Transverse colon (tissue), 4 donors: Measurements from ENCODE around the gene HJV. TPM values are rescaled to one million over a fixed set of nuclear protein-coding genes. Genes with fewer than 3 reads are reported as not detected.

Source experiments
- DNase-seq: peaks from one replicate; pipeline ENCODE4 v3.0.0-alpha.2; 2019
- H3K27ac ChIP-seq, 4 donors: fragments of 200-600 bp; sonication (generic); 2 replicates each; pipeline ENCODE4 v1.5.1; 2016 to 2018; ENCODE audit warnings: inconsistent platforms in 4 of 4
- H3K27me3 ChIP-seq: fragments of 200-600 bp; sonication (generic); 2 replicates; pipeline ENCODE4 v1.5.1; 2017; ENCODE audit warnings: inconsistent platforms
- H3K36me3 ChIP-seq, 4 donors: fragments of 200-600 bp; sonication (generic); 2 replicates each; pipeline ENCODE4 v1.5.1; 2017 to 2019; ENCODE audit warnings: inconsistent platforms in 4 of 4
- H3K4me1 ChIP-seq, 4 donors: fragments of 200-600 bp; sonication (generic); 2 replicates each; pipeline ENCODE4 v1.5.1; 2017 to 2020; ENCODE audit warnings: inconsistent platforms in 4 of 4
- H3K4me3 ChIP-seq, 4 donors: fragments of 200-600 bp; sonication (generic); 1 replicate in 1 of 4; 2 replicates in 3 of 4; pipeline versions ENCODE4 v1.5.1 to v1.6.1; 2017 to 2019; ENCODE audit warnings: inconsistent platforms in 4 of 4
- H3K9me3 ChIP-seq, 2 donors: fragments of 200-600 bp; sonication (generic); 2 replicates each; pipeline ENCODE4 v1.5.1; 2017 to 2019; ENCODE audit warnings: inconsistent platforms in 2 of 2
- EP300 ChIP-seq: sonication (generic); formaldehyde crosslinking; IDR thresholded peaks from one replicate; pipeline ENCODE4 v1.6.1; 2017; ENCODE audit warnings: antibody characterized with exemption, low read depth
- POLR2A ChIP-seq: fragments of 450-650 bp; IDR thresholded peaks from one replicate; pipeline ENCODE4 v1.6.1; 2016; ENCODE audit warnings: antibody characterized with exemption, mild to moderate bottlenecking, moderate library complexity
- POLR2AphosphoS5 ChIP-seq, 3 donors: sonication (generic); formaldehyde crosslinking; IDR thresholded peaks; one replicate each; pipeline ENCODE4 v1.6.1; 2016; ENCODE audit warnings: antibody characterized with exemption in 3 of 3
- WGBS, 2 donors: methylation state at CpG; one replicate each; pipeline ENCODE4 v1.1.5; 2018; ENCODE audit warnings: low coverage in 1 of 2; 5-methylcytosine and 5-hydroxymethylcytosine counted together
- in situ Hi-C, 4 donors: fragments of 200-750 bp; cut with MboI; loops; one replicate each; pipeline versions ENCODE4 v1.15.0 to v1.15.1; 2017; ENCODE audit warnings: low sequenced_read_pairs in 3 of 4, low pct_ligation_motif_present in 1 of 4, low pct_unique_long_range_greater_than_20kb in 1 of 4
- intact Hi-C: fragments of 100-400 bp; cut with DNase I; formaldehyde crosslinking; loops from one replicate; pipeline ENCODE4 v1.15.1; 2023; ENCODE audit warnings: low total_unique reads
- total RNA-seq, 4 donors: library from RNA; depleted of rRNA; stranded (reverse); fragments of >200 nt; gene quantifications; one replicate each; pipeline ENCODE4 v1.1.0, GENCODE V29; 2016
- TF ChIP-seq, protein P1 (sequence below), 5 experiments: fragments of 200-600 bp in 3 of 5; fragments of 450-650 bp in 2 of 5; sonication (generic) in 3 of 5; IDR thresholded peaks; 1 replicate in 2 of 5; 2 replicates in 3 of 5; pipeline ENCODE4 v1.5.1; 2016 to 2017; ENCODE audit warnings: antibody characterized with exemption in 5 of 5, inconsistent platforms in 3 of 5, mild to moderate bottlenecking in 2 of 5, moderate library complexity in 1 of 5

Gene HJV
- total RNA-seq, 4 donors from 2014 or later, result 0.27 TPM; not detected in 3

DNA sequence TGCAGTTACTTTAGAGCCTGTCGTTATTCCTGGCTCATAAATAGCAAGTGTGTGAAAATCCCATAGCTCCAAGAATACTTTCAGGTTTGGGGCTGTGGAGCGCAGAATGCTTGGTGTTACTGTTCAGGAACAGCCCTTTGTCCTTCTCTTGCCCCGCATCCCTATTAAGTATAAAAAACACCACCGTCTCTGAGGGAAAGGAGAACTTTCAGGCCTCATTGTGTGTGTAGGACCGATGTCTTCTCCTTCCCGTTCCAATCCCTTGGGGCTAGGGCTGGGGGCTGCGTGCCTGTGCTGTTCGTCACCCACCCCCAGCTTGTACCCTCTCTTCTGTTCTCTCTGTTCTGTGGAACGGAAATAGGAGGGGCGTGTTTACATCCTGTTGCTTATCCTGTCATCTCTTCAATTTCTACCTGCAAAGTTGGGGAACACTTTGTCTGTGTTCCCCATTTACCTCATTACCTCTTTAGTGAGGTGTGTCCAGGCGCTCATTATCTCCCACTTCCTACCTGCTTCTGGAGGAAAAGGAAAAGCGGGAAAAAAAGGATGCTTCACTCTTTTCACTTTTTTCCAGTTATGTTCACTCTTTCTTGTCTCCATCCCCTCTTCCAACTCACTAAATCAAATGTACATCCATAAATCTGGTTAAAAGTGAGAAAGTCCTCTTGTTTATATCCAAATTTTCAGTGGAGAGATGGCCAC, 24.4 kb downstream of the HJV start:
- in situ Hi-C loops (no loop called here), intact Hi-C loops (no loop called here)
- H3K27ac ChIP-seq, result peak overlapping the region; percentile 96 to 99 (median 98)
- peaks cover 7 to 40% (median 20%) of the 10 kb centered on the region in 4 donors for H3K36me3 ChIP-seq
- DNase-seq, result peak; percentile 74
- peak overlapping the region; percentile 20 to 92 (median 74) for H3K4me3 ChIP-seq
- 5 to 6% methylated on average over 7 to 12 of the region's 12 CpGs for WGBS, 2 donors
- H3K4me1 ChIP-seq, result peaks cover 9 to 56% (median 48%) of the 10 kb centered on the region in 4 donors
- TF ChIP-seq POLR2A, result no peak
- TF ChIP-seq POLR2AphosphoS5 (IDR thresholded peaks at IDR 0.05), result peak in 2 of 3 donors; percentile 71 to 76
- TF ChIP-seq, protein P1, sequence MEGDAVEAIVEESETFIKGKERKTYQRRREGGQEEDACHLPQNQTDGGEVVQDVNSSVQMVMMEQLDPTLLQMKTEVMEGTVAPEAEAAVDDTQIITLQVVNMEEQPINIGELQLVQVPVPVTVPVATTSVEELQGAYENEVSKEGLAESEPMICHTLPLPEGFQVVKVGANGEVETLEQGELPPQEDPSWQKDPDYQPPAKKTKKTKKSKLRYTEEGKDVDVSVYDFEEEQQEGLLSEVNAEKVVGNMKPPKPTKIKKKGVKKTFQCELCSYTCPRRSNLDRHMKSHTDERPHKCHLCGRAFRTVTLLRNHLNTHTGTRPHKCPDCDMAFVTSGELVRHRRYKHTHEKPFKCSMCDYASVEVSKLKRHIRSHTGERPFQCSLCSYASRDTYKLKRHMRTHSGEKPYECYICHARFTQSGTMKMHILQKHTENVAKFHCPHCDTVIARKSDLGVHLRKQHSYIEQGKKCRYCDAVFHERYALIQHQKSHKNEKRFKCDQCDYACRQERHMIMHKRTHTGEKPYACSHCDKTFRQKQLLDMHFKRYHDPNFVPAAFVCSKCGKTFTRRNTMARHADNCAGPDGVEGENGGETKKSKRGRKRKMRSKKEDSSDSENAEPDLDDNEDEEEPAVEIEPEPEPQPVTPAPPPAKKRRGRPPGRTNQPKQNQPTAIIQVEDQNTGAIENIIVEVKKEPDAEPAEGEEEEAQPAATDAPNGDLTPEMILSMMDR (IDR thresholded peaks at IDR 0.05), result no peak
- peak; percentile 86 for TF ChIP-seq EP300
- no peaks in the 10 kb centered on the region for H3K27me3 ChIP-seq
- H3K9me3 ChIP-seq, result no peaks in the 10 kb centered on the region

DNA sequence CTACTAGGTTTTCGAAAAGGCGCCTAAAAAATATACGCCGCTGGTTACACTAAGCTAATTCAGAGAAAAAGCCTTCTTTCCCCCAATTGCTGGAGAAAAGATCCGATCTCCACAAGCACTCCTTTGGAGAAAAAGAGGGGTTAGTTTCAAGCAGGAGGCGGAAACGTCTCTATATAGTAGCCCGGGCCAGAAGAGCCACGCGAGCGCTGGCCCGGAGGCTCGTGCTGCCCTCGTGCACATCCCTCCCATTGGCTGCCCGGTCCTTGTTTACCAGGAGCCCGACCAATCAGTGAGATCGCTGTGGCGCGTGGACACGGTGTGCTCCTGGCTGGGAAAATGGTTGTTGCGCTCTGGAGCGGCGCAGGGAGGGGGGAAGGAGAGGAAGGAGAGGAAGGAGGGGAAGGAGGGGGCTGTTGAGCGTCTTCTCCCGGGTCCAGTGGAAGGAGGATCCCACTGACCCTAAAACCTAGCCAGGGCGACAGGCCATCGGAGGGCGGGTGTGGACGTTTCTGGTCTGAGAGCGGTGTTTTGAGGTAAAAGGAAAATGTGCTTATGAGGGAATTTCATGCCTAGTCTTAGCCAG, 25.0 kb downstream of the HJV start, which contains the start of gene TXNIP:
TXNIP (minus strand) TSS at position 147 of the 583 bp plus-strand sequence. CDS start 313 bp downstream, outside the sequence.
- TF ChIP-seq POLR2A, result peak; percentile 100
- peak; percentile 74 for TF ChIP-seq EP300
- TF ChIP-seq POLR2AphosphoS5 (IDR thresholded peaks at IDR 0.05), result peak; percentile 96 to 100 (median 100)
- TF ChIP-seq, protein P1 (IDR thresholded peaks at IDR 0.05), result no peak
- 0 to 1% methylated on average over 8 to 30 of the region's 30 CpGs for WGBS, 2 donors
- peaks cover 9 to 61% (median 54%) of the 10 kb centered on the region in 4 donors for H3K4me1 ChIP-seq

DNA sequence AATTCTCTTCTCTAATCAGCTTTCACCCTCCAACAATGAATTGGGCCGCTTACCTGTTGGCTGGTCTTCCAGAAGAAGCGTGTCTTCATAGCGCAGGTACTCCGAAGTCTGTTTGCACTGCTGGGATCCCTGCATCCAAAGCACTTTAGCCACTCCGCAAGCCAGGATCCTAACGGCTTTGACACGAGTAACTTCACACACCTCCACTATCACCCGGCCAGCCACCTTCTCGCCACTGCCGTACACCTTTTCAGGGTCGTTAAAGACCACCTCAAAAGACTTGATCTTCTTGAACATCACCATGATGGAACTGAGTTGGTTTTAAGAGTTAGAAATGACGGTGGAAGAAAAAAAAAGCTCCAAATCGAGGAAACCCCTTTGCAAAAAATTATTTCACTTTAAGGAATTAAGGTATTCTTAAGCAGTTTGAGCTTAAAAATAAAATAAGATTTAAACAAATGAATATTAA, 25.5 kb downstream of the HJV start:
- Histone ChIP-seq H3K36me3 (peaks cover 7 to 40% (median 20%) of the 10 kb centered on the region in 4 donors), H3K4me1 (peaks cover 9 to 58% (median 54%) of the 10 kb centered on the region in 4 donors), H3K4me3 (peak overlapping the region; percentile 34 to 92 (median 74)), H3K9me3 (no peaks in the 10 kb centered on the region), H3K27ac (peak overlapping the region; percentile 96 to 99 (median 98)), H3K27me3 (no peaks in the 10 kb centered on the region)
- TF ChIP-seq POLR2AphosphoS5 (IDR thresholded peaks at IDR 0.05), result peak in 1 of 3 donors; percentile 26
- TF ChIP-seq, protein P1 (IDR thresholded peaks at IDR 0.05), result no peak
- intact Hi-C loops (no loop called here), in situ Hi-C loops (no loop called here)
- DNase-seq, result no peak
- 3 to 5% methylated on average over 12 to 13 of the region's 13 CpGs for WGBS, 2 donors

More for the DNA sequence above, 25.0 kb downstream of the HJV start, which contains the start of gene TXNIP:
- Histone ChIP-seq H3K36me3 (peaks cover 7 to 40% (median 20%) of the 10 kb centered on the region in 4 donors), H3K9me3 (no peaks in the 10 kb centered on the region), H3K27me3 (no peaks in the 10 kb centered on the region), H3K4me3 (peak within 1 kb of the TSS; percentile 34 to 92 (median 74)), H3K27ac (peak within 1 kb of the TSS; percentile 96 to 99 (median 98))
- intact Hi-C loops (no loop called here), in situ Hi-C loops (no loop called here)
- DNase-seq, result peak; percentile 99

DNA sequence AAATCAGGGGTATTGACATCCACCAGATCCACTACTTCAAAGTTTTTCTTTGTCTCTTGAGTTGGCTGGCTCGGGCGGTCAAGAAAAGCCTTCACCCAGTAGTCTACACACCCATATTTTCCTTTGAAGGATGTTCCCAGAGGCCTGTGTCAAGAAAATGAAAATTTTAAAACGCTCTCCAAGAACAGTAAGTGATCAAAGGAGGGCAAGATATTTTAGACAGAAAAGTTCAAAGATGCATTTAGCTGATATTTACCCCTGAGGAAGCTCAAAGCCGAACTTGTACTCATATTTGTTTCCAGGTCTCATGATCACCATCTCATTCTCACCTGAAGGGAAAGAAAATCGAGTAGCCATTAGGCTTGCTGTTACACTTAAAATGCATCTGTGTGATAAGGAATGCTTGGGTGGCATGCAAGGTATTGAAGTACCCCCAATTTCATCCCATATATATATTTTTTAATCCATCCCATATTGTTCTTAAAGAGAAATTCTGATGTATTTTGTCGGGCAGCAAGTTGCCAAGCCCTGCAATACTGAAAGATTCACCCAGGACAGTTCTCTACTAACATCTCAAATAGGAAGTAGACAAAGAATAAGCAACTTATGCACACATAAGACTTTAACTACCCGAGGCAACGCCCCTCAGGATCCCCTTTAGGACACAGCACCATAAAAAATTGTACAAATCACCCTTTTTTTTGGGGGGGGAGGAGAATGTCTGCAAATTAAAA, 26.2 kb downstream of the HJV start:
- Histone ChIP-seq H3K4me3 (peak overlapping the region; percentile 34 to 92 (median 74)), H3K9me3 (no peaks in the 10 kb centered on the region), H3K36me3 (peaks cover 7 to 40% (median 20%) of the 10 kb centered on the region in 4 donors), H3K27ac (peak overlapping the region; percentile 96 to 99 (median 98)), H3K27me3 (no peaks in the 10 kb centered on the region), H3K4me1 (peaks cover 9 to 60% (median 53%) of the 10 kb centered on the region in 4 donors)
- in situ Hi-C loops (no loop called here), intact Hi-C loops (no loop called here)
- DNase-seq, result no peak
- WGBS, 2 donors, result 2% methylated on average over 8 of the region's 8 CpGs
- TF ChIP-seq, protein P1 (IDR thresholded peaks at IDR 0.05), result no peak
- peak in 2 of 3 donors; percentile 6 to 25 for TF ChIP-seq POLR2AphosphoS5 (IDR thresholded peaks at IDR 0.05)
